K562 treated with DMSO at 1 percent for 4 hours (cell line): ENCODE measurements around the gene SMIM11. TPM values are rescaled to one million over a fixed set of nuclear protein-coding genes. Genes with fewer than 3 reads are reported as not detected.

Experiments used
- total RNA-seq: library from RNA; unstranded; fragments of 300-600 nt; gene quantifications from 2 replicates; pipeline ENCODE4 v1.2.3, GENCODE V29; 2022; ENCODE audit not compliant: insufficient read depth

SMIM11 gene
- total RNA-seq: not detected in 2 replicates

DNA sequence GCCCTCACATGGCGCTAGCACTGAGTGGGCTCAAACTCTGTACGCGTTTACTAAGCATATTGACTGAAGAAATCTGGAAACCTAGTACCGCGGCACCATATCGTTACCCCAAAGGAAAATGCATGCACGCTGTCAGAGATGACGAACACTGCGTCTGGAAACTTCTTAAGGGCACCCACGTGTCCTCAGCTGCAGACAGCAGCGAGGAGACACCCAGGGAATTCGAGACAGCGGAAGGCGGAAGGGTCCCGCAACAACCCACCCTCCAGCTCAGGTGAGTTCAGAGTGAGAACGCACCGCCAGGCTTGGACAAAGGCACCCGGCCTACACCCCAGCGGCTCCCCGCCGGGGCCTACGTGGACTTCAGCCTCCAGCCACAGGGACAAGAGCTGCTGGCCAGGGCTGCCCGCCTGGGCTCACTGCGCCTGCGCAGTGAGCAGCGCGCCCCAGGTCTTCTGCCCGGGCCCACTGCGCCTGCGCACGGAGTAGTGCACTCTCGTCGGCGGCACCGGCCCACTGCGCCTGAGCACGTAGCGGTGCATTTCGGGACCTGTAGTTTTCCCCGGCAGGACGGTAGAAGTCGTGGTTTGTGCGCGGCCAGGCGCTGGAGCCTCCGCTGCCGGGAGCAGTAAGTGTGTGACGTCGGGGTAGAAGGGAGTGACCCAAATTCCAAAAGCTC lies at the start of gene SMIM11:
Gene SMIM11, plus strand, starts transcription at position 568 of the 679 bp plus-strand sequence. CDS start 3,998 bp downstream, outside the sequence.

GRCh38 chr21:34363733-34364132 lies 11.6 kb upstream of the SMIM11 start, which contains the start of gene KCNE2:
Gene KCNE2, plus strand, starts transcription at chr21:34364006. Its CDS starts 6,473 bp downstream, at chr21:34370479.

GRCh38 chr21:34423805-34424204 lies 48.5 kb downstream of the SMIM11 start, which contains the start of gene SMIM34:
Gene SMIM34, minus strand, starts transcription at chr21:34423951. Its CDS starts 112 bp downstream, at chr21:34423839.

Other genes with a start within 250 kb of the SMIM11 start
- gene KCNE2, start 11.5 kb upstream of the SMIM11 start, total RNA-seq: not detected in 2 replicates
- not detected in 2 replicates for gene SMIM34, start 48.4 kb downstream of the SMIM11 start, total RNA-seq
- gene KCNE1, start 136.7 kb downstream of the SMIM11 start, total RNA-seq: not detected in 2 replicates
- 17.7 and 19.1 TPM in 2 replicates for gene RCAN1, start 239.6 kb downstream of the SMIM11 start, total RNA-seq